Ammon's horn (tissue), 1 donor: ENCODE results near the gene BCL2L1.

Experiments used
- DNase-seq: peaks from one replicate; pipeline ENCODE4 v3.0.0-alpha.2; 2016; ENCODE audit warnings: low spot score

BCL2L1 gene

GRCh38 chr20:31723319-31724078, 831 bp upstream of the BCL2L1 start:
- peak; percentile 98 for DNase-seq

GRCh38 chr20:31723069-31723318, 326 bp upstream of the BCL2L1 start:
- DNase-seq, result no peak

- no peak for DNase-seq
These were observed 1.0 kb downstream of the BCL2L1 start for GRCh38 chr20:31721408-31722256.

- no peak for DNase-seq
These were observed 1.9 kb downstream of the BCL2L1 start for GRCh38 chr20:31720486-31721407.

GRCh38 chr20:31719644-31720485, 2.8 kb downstream of the BCL2L1 start:
- peak; percentile 76 for DNase-seq

GRCh38 chr20:31718952-31719643, 3.6 kb downstream of the BCL2L1 start:
- DNase-seq, result no peak

- DNase-seq, result no peak
These were observed 5.0 kb downstream of the BCL2L1 start for GRCh38 chr20:31717478-31718201.

GRCh38 chr20:31716818-31717477, 5.7 kb downstream of the BCL2L1 start:
- no peak for DNase-seq

- no peak for DNase-seq
These were observed 6.3 kb downstream of the BCL2L1 start for GRCh38 chr20:31716351-31716750.

- DNase-seq, result no peak
These were observed 6.9 kb downstream of the BCL2L1 start for GRCh38 chr20:31715766-31716165.

GRCh38 chr20:31713312-31714273, 9.1 kb downstream of the BCL2L1 start:
- DNase-seq, result no peak

GRCh38 chr20:31712564-31713311, 9.9 kb downstream of the BCL2L1 start:
- DNase-seq, result peak; percentile 96

- peak; percentile 63 for DNase-seq
These were observed 10.5 kb downstream of the BCL2L1 start for GRCh38 chr20:31712112-31712553.

GRCh38 chr20:31711179-31712111, 11.2 kb downstream of the BCL2L1 start:
- DNase-seq, result no peak

- no peak for DNase-seq
These were observed 12.1 kb downstream of the BCL2L1 start for GRCh38 chr20:31710423-31711108.

GRCh38 chr20:31709939-31710338, 12.7 kb downstream of the BCL2L1 start:
- DNase-seq, result no peak
